HG03064 (cell line): ENCODE results near the gene MMRN1.

ENCODE experiments used
- ATAC-seq: cut with Tn5 transposase; IDR thresholded peaks from one replicate; pipeline ENCODE4 v1.9.1; 2021; ENCODE audit warnings: low read depth; ENCODE audit not compliant: unreplicated experiment

Gene MMRN1

GRCh38 chr4:89995006-89995405 is 100.4 kb downstream of the MMRN1 start:
- ATAC-seq, result no peak

- ATAC-seq, result no peak
These were observed 101.2 kb downstream of the MMRN1 start for GRCh38 chr4:89995814-89996213.

GRCh38 chr4:89997171-89997704 is 102.6 kb downstream of the MMRN1 start:
- ATAC-seq, result no peak

GRCh38 chr4:89998469-89999011 is 103.9 kb downstream of the MMRN1 start:
- ATAC-seq, result no peak

- ATAC-seq, result no peak
These were observed 106.4 kb downstream of the MMRN1 start for GRCh38 chr4:90001023-90001422.

- ATAC-seq, result no peak
These were observed 107.9 kb downstream of the MMRN1 start for GRCh38 chr4:90002441-90003062.
